HG03025 (cell line): ENCODE results near the gene PML.
A peak's percentile ranks its signal among the peaks of the same experiment; 100 is the strongest.

Experiments
- ATAC-seq: cut with Tn5 transposase; IDR thresholded peaks from one replicate; pipeline ENCODE4 v1.9.1; 2021; ENCODE audit warnings: mild to moderate bottlenecking, moderate library complexity; ENCODE audit not compliant: unreplicated experiment, low FRiP score

PML gene, protein sequence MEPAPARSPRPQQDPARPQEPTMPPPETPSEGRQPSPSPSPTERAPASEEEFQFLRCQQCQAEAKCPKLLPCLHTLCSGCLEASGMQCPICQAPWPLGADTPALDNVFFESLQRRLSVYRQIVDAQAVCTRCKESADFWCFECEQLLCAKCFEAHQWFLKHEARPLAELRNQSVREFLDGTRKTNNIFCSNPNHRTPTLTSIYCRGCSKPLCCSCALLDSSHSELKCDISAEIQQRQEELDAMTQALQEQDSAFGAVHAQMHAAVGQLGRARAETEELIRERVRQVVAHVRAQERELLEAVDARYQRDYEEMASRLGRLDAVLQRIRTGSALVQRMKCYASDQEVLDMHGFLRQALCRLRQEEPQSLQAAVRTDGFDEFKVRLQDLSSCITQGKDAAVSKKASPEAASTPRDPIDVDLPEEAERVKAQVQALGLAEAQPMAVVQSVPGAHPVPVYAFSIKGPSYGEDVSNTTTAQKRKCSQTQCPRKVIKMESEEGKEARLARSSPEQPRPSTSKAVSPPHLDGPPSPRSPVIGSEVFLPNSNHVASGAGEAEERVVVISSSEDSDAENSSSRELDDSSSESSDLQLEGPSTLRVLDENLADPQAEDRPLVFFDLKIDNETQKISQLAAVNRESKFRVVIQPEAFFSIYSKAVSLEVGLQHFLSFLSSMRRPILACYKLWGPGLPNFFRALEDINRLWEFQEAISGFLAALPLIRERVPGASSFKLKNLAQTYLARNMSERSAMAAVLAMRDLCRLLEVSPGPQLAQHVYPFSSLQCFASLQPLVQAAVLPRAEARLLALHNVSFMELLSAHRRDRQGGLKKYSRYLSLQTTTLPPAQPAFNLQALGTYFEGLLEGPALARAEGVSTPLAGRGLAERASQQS

DNA sequence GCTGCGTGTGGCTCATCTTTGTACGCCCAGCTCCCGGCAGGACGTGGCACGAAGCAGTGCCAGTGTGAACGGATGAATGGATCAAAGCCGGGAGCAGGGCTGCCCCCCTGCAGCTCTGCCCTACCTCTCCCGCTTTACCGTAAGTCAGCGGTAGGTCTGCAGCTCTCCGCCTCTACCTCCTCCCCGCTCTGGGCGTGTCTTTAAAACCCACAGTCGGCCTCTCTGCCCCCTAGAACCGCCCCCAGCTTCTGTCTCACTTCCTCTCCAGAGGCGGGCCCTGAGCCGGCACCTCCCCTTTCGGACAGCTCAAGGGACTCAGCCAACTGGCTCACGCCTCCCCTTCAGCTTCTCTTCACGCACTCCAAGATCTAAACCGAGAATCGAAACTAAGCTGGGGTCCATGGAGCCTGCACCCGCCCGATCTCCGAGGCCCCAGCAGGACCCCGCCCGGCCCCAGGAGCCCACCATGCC lies at the start of gene PML:
PML (plus strand) TSS at position 304 of the 471 bp plus-strand sequence; CDS start at position 401, 97 bp downstream.
- ATAC-seq, result peak; percentile 57

DNA sequence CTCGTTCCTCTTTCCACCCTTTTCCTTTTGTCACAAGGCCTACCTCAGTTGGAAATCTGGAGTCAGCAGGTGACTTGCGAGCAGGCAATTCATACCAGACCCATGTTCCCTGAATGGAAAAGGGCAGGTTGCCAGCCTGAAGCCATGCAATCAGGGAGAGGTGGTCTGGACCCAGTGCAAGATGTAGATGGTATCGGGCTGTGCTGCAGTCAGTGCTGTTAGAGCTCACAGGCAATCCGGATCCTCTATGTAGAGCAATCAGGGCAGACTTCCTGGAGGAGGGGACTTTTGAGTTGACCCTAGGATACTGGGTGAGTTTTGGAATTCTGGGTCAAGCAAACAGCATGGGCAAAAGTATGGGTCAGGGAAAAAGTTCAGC lies 49.4 kb upstream of the PML start:
- ATAC-seq, result no peak

DNA sequence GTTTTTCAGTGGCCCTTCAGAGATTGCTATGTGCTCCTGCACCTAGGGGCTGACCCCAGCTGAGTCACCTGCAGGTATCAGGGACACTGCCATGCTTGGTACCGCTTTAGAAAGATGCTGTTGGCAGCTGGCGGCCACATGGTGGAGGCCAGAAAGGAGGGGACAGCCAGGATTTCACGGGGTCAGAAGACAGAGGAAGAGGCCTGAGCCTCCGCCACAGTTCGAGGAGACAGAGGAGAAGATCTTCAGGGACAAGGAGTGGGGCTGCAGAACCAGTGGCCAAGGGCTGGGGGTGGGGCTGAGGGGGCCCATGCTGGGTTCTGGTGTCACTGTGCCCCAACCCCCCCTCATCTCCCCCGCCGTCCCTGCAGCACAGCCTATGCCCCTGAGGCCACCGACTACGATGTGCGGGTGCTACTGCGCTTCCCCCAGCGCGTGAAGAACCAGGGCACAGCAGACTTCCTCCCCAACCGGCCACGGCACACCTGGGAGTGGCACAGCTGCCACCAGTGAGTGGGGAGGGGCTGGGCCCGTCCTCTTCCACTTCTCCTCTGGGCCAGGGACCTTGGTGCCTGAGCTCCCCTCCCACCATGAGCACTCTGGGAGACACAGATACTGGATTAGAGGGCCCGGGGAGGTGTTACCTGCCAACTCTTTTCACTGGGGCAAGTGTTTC lies 48.3 kb upstream of the PML start:
- no peak for ATAC-seq

DNA sequence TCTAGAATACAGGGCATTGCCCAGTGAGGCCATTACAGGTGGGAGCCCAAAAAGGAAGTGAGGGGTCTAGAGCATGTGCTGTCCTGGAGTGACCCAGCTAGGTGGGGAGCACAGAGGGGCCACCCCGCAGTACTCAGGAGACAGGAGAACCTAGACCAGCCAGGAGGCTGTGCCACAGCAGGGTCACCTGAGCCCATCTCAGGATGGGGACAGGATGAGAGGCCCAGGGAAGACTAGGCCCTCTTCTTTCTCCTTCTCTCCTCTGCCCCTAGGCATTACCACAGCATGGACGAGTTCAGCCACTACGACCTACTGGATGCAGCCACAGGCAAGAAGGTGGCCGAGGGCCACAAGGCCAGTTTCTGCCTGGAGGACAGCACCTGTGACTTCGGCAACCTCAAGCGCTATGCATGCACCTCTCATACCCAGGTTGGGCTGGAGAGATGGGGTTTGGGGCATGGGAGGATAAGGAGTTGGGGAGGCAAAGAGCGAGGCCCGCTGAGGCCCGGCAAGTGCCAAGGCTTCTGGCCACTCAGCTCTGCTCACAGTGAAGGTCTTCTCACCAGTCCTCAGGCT lies 47.6 kb upstream of the PML start:
- ATAC-seq, result no peak

DNA sequence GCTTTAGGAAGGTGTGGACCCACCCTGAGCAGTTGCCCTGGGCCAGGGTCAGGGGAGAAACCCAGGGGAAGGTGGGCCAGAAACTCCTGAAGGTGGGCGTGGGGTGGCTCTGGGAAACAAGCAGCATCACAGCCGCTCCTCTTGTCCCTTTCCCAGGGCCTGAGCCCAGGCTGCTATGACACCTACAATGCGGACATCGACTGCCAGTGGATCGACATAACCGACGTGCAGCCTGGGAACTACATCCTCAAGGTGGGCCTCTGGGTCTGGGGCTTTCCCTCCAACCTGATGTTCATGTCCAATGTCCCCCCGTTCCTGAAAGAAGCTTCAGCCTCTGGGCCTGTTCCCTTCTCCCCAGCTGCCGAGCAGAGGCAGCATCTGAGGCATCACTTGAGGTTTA lies 46.9 kb upstream of the PML start:
- no peak for ATAC-seq

DNA sequence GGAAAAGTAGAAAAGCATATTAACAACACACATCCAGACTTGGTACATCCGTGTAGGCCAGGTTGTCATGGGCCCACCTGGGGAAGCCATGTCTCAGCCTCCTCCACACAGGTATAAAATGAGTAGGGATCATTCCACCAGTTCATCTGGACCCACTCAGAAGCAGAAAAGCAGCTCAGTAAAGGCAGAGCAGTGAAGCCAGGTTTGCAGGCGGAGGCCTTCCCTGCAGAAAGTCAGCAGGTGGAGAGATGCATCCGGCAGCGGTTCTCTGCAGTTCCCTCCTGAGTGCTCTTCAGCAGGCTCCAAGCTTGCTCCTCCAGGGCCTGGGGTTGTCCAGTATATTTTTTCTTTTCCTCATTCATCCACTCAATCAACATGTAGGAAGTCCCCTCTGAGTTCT lies 46.1 kb upstream of the PML start:
- no peak for ATAC-seq

DNA sequence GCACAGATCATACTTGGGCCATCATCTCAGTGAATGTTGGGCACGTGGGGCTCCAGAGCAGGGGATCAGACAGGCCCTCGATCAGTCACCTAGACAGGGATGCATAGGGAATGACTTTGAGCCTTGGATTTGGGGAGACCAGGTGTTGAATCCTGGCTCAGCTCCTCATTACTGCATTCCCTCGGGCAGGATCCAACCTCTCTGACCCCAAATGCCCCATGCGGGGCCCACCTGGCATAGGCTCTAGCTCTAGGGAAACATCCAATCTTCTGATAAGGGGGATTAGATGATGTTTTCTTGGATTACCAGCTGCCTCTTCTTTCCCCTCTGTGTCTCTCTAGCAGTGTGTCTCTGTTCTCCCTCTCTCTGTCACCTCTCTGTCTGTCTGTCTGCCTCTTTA lies 45.5 kb upstream of the PML start:
- ATAC-seq, result no peak

DNA sequence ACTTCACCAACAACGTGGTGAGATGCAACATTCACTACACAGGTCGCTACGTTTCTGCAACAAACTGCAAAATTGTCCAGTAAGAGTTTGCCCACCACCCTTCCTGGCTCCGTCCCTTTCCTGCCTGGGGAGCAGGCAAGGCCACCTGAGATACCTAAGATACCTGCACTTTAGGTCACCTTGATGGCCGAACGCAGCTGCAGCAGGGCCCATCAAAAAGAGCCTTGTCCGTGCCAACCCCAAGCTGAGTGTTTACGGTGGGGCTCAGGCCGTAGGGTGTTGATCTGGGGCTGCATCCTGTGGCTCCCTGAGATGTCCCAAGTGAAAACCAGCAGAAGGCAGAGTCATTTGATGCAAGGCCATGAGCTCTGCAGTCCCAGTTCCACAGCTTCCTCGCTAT lies 45.0 kb upstream of the PML start:
- no peak for ATAC-seq

DNA sequence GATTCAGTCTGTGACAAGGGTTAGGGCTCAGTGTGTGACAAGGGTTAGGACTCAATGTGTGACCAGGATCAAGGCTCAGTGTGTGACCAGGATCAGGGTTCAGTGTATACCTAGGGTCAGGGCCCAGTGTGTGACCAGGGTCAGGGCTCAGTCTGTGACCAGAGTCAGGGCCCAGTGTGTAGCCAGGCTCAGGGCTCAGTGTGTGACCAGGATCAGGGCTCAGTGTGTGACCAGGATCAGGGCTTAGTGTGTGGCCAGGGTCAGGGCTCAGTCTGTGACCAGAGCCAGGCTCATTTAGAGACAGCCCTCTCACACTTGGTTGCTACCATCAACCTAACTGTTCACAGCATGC lies 44.1 kb upstream of the PML start:
- no peak for ATAC-seq

DNA sequence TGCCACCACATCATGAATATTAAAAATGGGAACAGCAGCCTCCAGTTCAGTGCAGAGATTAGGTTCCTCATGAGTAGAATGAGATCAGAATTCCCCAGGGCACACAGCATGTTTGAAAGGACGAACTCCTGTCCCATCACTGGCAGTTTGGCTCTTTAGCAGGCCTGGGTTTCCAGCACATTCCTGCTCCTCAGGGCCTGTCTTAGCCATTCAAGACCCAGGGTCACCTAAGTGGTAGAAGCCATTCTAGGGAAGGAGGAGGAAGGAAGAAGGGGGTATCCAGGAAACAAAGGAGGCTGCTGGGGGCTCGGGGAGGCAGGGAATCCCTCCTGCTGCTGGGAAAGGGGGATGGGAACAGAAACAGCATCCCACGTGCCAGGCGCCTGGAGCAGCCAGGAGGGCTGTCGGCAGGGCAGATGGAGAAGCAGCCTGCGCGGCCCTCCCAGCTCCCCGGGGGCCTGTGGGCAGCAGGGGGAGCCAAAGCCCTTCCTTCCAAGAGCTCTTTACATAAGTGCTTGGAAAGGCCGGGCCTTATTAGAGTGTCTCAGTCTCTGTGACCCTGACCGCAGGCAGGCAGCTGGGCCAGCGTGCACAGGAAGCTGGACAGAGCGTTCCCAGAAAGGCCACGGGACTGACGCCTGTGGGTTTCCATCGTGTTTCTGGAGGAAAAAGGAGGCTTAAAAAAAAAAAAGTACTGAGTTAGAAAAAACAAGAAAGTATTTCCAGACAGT lies 43.5 kb upstream of the PML start:
- no peak for ATAC-seq

DNA sequence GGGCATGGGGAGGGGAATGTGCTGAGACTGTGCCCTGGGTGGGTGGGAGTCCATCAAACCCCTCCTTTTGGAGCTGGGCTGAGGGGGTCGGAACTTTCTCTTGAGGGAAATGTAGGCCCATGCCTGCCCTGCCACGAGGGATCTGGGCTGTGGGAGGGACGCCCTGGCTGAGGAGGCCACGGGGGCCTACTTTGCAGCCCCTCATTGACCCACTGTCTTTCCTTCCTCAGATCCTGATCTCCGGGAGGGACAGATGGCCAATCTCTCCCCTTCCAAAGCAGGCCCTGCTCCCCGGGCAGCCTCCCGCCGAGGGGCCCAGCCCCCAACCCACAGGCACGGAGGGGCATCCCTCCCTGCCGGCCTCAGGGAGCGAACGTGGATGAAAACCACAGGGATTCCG lies 42.9 kb upstream of the PML start:
- no peak for ATAC-seq

DNA sequence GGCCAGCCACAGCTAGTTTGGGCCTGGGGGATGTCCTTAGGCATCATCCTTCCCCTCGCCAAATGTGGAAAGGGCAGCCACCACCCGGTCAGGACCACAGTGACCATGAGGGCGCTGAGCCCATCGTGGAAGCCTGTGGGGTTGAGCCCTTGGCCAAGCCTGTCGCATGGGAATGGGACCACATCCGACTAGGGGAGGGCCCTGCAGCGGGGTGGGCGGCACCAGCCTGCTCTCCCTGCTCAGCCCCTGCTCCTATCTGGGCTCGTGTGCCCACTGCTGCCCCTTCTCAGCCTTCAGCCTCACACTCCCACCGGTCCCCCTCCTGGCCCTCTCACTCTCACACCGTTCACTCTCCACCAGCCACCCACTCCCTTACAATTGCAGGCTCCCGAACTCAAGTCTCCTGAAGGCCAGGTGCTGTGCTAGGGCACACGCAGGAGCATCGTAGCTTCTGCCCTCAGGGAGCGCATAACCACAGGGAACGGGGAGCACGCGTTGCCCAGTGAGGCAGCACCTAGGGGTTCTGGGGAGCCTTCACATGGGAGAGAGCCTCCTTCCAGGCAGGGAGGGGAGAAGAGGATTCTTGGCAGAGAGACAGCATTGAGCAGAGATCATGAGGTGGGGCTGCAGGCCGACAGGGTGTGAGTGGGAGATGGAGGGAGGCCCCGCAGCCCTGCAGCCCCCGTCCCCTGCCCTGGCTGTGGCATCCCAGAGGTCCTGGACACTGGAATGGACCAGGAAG lies 42.2 kb upstream of the PML start:
- ATAC-seq, result no peak

DNA sequence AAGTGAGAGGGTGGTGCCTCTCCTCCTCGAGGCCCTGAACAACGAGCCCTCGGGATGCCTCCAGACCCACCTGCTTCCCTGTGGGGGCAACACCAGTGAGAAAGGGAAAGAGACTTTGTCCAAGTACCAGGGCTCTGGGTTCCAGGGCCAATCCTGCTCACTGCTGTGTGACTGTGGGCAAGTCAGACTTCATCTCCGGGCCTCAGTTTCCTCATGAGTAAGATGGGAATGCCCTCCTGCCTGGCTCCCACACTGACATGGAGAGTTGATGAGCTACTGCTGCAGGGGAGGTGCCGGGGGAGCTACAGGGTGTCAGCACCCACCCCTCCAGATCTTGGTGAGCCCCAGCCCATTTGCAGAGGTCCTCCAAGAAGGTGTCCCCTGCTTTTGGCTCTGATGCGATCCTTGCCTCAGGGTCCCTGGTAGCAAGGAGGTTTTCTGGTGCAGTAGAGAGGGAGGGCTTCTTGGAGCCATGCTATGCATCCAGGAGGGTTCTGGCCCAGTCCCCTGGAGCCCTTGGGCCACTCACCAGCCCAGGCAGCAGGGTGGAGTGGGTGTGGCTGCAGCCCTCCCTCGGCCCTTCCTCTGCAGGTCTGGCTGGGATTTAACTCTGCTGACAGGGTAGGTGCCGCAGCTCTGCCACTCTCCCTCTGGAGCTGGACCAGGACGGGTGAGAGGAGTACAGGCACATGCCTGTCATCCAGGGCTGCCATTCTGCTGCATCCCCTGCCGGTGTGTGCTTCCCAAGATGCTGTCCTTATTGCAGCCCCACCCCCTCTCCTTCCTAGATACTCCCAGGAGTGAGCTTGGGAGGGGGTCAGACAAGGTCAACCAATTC lies 41.4 kb upstream of the PML start:
- no peak for ATAC-seq

DNA sequence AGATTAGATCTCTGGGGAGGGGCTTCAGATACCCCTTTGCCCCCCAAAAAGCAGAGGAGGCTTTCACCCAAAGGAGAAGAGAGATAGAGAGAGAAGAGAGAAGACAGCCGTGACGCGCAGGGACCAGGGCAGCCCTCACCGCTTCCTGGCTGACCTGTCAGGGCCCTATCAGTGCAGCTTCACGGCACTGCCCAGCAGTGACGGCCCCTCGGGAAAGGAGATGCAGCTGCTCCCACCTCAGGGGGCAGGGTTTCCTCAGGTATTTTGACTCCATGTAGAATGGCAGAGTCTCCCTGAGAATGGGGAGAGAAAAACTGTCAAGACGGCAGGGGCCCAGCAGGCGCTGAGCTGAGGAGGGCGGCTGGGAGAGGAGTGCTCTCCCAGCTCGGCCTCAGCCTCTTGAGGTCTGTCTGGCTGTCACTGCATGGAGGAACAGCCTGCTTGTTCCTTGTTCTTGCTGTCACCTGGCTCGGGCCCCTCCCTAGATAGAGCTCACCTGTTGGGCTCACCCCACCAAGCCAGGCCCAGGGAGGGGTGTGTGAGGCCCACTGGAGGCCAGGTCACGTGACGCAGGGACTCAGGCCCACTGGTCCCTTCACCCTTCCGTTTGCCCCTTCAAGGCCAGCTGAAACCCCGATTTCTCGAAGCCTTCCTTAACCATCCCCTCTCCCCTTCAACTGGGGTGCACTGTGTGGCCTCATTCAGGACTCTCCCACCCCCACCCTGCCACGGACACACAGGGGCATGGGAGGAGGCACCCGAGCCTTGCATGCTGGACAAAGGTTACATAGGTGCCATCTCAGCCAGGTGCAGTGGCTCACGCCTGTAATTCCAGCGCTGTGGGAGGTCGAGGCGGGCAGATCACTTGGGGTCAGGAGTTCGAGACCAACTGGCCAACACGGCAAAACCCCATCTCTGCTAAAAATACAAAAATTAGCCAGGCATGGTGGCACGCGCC lies 40.0 kb upstream of the PML start:
- ATAC-seq, result no peak

DNA sequence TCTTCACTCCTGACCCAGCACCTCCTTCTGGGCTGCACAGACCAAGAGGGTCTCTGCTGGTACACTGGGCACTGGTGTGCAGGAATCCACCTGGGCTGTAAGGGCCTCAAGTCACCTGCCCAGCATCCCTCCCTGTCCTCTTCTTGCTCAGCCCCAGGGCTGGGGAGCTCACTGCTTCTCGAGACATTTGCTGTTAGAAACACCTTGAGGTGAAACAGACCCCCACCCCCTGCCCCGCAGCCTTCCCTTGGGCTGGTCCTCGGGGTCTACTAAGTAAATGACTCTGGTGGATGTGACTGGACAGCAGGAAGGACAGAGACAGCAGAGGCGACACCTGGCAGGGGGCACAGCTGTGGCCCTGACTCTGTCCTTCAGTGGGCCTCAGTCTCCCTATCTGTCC lies 39.2 kb upstream of the PML start:
- no peak for ATAC-seq

DNA sequence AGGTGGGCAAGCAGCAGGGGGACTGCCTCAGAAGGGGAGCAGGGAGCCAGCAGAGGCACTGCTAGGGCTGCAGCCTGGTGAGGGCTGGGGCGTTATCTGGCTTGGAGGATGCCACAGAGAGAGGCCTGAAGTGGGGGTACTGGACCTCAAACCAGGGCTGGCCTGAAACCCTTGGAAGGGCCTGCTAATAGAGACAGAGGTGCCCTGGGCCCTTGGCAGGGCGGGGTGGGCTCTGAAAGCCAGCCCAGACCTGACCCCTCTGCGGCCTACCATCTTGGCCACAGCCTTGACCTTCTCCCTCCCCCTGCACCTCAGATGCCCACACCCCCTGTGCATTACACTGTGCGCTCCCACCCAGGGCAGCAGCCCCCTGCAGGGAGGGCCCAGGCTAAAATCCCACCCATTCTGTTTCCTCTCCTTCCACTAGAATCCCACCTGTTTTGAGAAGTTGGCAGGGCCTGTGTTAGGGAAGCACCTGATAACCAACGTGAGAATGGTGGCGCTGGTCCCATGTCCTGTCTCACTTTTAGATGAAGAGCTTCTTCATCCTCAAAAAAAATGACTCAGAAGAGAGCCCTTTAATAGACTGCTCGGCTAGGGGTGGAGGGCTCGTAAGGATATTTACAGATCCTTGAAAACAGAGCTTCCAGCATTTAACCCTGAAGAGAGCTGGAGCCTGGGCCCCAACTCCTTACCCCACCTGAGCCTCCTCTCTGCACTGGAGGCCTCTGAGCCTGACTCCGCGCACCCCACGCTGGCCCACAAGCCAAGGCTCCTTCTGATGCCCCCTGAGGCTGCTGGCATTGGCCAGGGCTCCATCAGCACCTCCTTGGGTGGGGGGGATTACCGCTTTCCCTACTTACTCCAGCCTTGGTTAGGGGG lies 38.4 kb upstream of the PML start:
- no peak for ATAC-seq

DNA sequence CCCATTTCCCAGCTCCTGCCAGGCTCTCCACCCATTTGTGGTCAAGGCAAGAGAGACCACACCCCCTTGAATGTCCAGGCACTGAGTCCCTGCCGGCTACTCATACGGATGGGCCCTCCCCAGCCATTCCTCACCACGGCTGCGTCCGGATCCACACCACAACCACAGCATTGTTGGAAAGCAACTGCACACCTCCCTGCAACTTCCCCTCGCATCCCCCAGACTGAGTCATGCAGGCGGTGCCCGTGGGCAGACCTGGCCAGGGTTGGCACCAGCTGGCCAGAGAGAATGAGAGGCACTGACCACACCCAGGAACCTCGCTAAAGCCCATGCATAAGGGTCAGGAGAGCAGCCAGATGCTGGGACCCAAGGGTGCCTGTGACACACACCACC lies 37.8 kb upstream of the PML start:
- ATAC-seq, result no peak
